Ishikawa (cell line): ENCODE measurements around the gene CFAP46.

Source experiments
- CEBPB ChIP-seq: IDR thresholded peaks from 2 replicates; pipeline ENCODE4 v1.6.1; 2012
- CREB1 ChIP-seq: IDR thresholded peaks from 2 replicates; pipeline ENCODE4 v1.6.1; 2012; ENCODE audit warnings: low read depth
- EGR1 ChIP-seq: IDR thresholded peaks from 2 replicates; pipeline ENCODE4 v1.6.1; 2012
- EP300 ChIP-seq: IDR thresholded peaks from 2 replicates; pipeline ENCODE4 v1.6.1; 2012; ENCODE audit warnings: borderline replicate concordance
- FOXM1 ChIP-seq: IDR thresholded peaks from 2 replicates; pipeline ENCODE4 v1.6.1; 2012; ENCODE audit warnings: low read depth, borderline replicate concordance
- MAX ChIP-seq: IDR thresholded peaks from 2 replicates; pipeline ENCODE4 v1.6.1; 2012
- NFIC ChIP-seq: IDR thresholded peaks from 2 replicates; pipeline ENCODE4 v1.6.1; 2012
- RAD21 ChIP-seq: IDR thresholded peaks from 2 replicates; pipeline ENCODE4 v1.6.1; 2012; ENCODE audit warnings: low read depth
- REST ChIP-seq: IDR thresholded peaks from 2 replicates; pipeline ENCODE4 v1.6.1; 2012; ENCODE audit warnings: low read depth, mild to moderate bottlenecking
- TAF1 ChIP-seq: IDR thresholded peaks from 2 replicates; pipeline ENCODE4 v1.6.1; 2012; ENCODE audit warnings: low read depth, mild to moderate bottlenecking
- TCF12 ChIP-seq: IDR thresholded peaks from 2 replicates; pipeline ENCODE4 v1.6.1; 2012; ENCODE audit warnings: low read depth
- TEAD4 ChIP-seq: IDR thresholded peaks from 2 replicates; pipeline ENCODE4 v1.6.1; 2012
- USF1 ChIP-seq: IDR thresholded peaks from 2 replicates; pipeline ENCODE4 v1.6.1; 2012
- YY1 ChIP-seq: IDR thresholded peaks from 2 replicates; pipeline ENCODE4 v1.6.1; 2012; ENCODE audit warnings: low read depth
- ZBTB7A ChIP-seq: IDR thresholded peaks from 2 replicates; pipeline ENCODE4 v1.6.1; 2012; ENCODE audit warnings: low read depth

Gene CFAP46

GRCh38 chr10:132932461-132933307, 9.7 kb downstream of the CFAP46 start:
- no peak for TF ChIP-seq REST
- no peak for TF ChIP-seq TCF12
- TF ChIP-seq EGR1 = no peak
- no peak for TF ChIP-seq YY1
- no peak for TF ChIP-seq USF1
- TF ChIP-seq FOXM1 = no peak
- TF ChIP-seq RAD21 = no peak
- no peak for TF ChIP-seq MAX
- TF ChIP-seq TAF1 = no peak
- TF ChIP-seq TEAD4 = no peak
- TF ChIP-seq CEBPB = no peak
- TF ChIP-seq NFIC = no peak
- TF ChIP-seq ZBTB7A = no peak
- TF ChIP-seq EP300 = no peak
- TF ChIP-seq CREB1 = no peak

- TF ChIP-seq CREB1 (no peak), FOXM1 (no peak), TAF1 (no peak), NFIC (no peak), YY1 (no peak), EP300 (no peak), MAX (no peak), EGR1 (no peak), USF1 (no peak), RAD21 (no peak), CEBPB (no peak), TCF12 (no peak), ZBTB7A (no peak), REST (no peak), TEAD4 (no peak)
These were observed 12.3 kb downstream of the CFAP46 start for GRCh38 chr10:132929953-132930548.

- TF ChIP-seq RAD21 (no peak), REST (no peak), CEBPB (no peak)
These were observed 12.9 kb downstream of the CFAP46 start for GRCh38 chr10:132929480-132929879.

GRCh38 chr10:132928261-132928660, 14.1 kb downstream of the CFAP46 start:
- TF ChIP-seq FOXM1 (no peak), REST (no peak), CEBPB (no peak), TEAD4 (no peak), NFIC (no peak), RAD21 (no peak), ZBTB7A (no peak), MAX (no peak), USF1 (no peak), YY1 (no peak), TAF1 (no peak), EP300 (no peak), EGR1 (no peak), TCF12 (no peak), CREB1 (no peak)
